H1 (cell line): ENCODE measurements around the gene PPARGC1A. TPM values are rescaled to one million over a fixed set of nuclear protein-coding genes. Genes with fewer than 3 reads are reported as not detected.

ENCODE experiments used
- CTCF ChIA-PET: fragments of 300-600 bp; sonication (Branson Sonifier 250); formaldehyde crosslinking; loops from one replicate; lab custom pipeline; 2021; ENCODE audit not compliant: partially characterized antibody; lab: Charles Lee
- POLR2A ChIA-PET: fragments of 300-600 bp; sonication (Branson Sonifier 250); formaldehyde crosslinking; loops from one replicate; lab custom pipeline; 2021; ENCODE audit warnings: inconsistent platforms; ENCODE audit not compliant: partially characterized antibody; lab: Charles Lee
- DNase-seq, 2 experiments: peaks; one replicate each; pipeline versions ENCODE4 v3.0.0 to v3.0.0-alpha.2; 2010 to 2022; ENCODE audit warnings: low spot score in 2 of 2, low read depth in 1 of 2, mixed read lengths in 1 of 2
- FAIRE-seq: peaks from 2 replicates; lab custom pipeline; 2011; peaks lifted over from hg19 to GRCh38; lab: Jason Lieb, UNC
- H2AFZ ChIP-seq: 2 replicates; pipeline ENCODE4 v1.8.1; 2012; ENCODE audit warnings: low read length, inconsistent platforms
- H2AK5ac ChIP-seq: 2 replicates; pipeline ENCODE4 v1.6.1; 2013; ENCODE audit warnings: low read depth, low read length
- H2BK120ac ChIP-seq: replicated peaks from 2 replicates; pipeline ENCODE3; 2013; ENCODE audit warnings: low read depth, low read length, inconsistent platforms
- H2BK12ac ChIP-seq: 2 replicates; pipeline ENCODE4 v1.6.1; 2013; ENCODE audit warnings: low read depth, low read length
- H2BK15ac ChIP-seq: 2 replicates; pipeline ENCODE4 v1.6.1; 2013; ENCODE audit warnings: low read length
- H2BK20ac ChIP-seq: 2 replicates; pipeline ENCODE4 v1.6.1; 2013; ENCODE audit warnings: low read length
- H2BK5ac ChIP-seq: 2 replicates; pipeline ENCODE4 v1.6.1; 2013; ENCODE audit warnings: low read depth, low read length
- H3K14ac ChIP-seq: 2 replicates; pipeline ENCODE4 v1.6.1; 2013; ENCODE audit warnings: inconsistent platforms; ENCODE audit not compliant: insufficient read length
- H3K18ac ChIP-seq: 2 replicates; pipeline ENCODE4 v1.6.1; 2013; ENCODE audit warnings: low read length; ENCODE audit errors: extremely low read depth
- H3K23ac ChIP-seq: 2 replicates; pipeline ENCODE4 v1.6.1; 2013; ENCODE audit warnings: inconsistent platforms; ENCODE audit not compliant: insufficient read length
- H3K23me2 ChIP-seq: 2 replicates; pipeline ENCODE4 v1.6.1; 2013; ENCODE audit warnings: low read depth, low read length
- H3K27ac ChIP-seq: 2 replicates; pipeline ENCODE4 v1.6.1; 2011; ENCODE audit warnings: low read depth, low read length, inconsistent platforms
- H3K27me3 ChIP-seq, 4 experiments: replicated peaks in 1 of 4; 1 replicate in 1 of 4; 2 replicates in 3 of 4; pipeline versions ENCODE4 v1.6.1 to v1.8.1; 2011 to 2013; ENCODE audit warnings: low read length in 3 of 4, mild to moderate bottlenecking in 3 of 4, inconsistent platforms in 2 of 4, mixed read lengths in 2 of 4, moderate library complexity in 1 of 4; ENCODE audit not compliant: control insufficient read depth in 3 of 4, insufficient read depth in 3 of 4; ENCODE audit errors: extremely low read depth in 1 of 4
- H3K36me3 ChIP-seq, 4 experiments: 2 replicates each; pipeline versions ENCODE4 v1.6.1 to v1.8.1; 2011 to 2013; ENCODE audit warnings: mild to moderate bottlenecking in 4 of 4, low read length in 3 of 4, moderate library complexity in 2 of 4, control low read depth in 1 of 4, inconsistent platforms in 1 of 4; ENCODE audit not compliant: insufficient read depth in 4 of 4, control insufficient read depth in 2 of 4
- H3K4ac ChIP-seq: replicated peaks from 2 replicates; pipeline ENCODE3; 2013; ENCODE audit warnings: low read length, low read depth, mixed read lengths, inconsistent platforms; ENCODE audit not compliant: insufficient read length
- H3K4me1 ChIP-seq, 4 experiments: replicated peaks in 1 of 4; 1 replicate in 1 of 4; 2 replicates in 3 of 4; pipeline versions ENCODE4 v1.6.1 to v1.8.1; 2011 to 2013; ENCODE audit warnings: low read length in 3 of 4, inconsistent platforms in 2 of 4, mixed read lengths in 1 of 4; ENCODE audit not compliant: insufficient read depth in 4 of 4, control insufficient read depth in 3 of 4
- H3K4me2 ChIP-seq, 2 experiments: 2 replicates each; pipeline versions ENCODE4 v1.6.1 to v1.8.1; 2011 to 2013; ENCODE audit warnings: low read depth in 2 of 2, low read length in 2 of 2, control low read depth in 1 of 2, inconsistent platforms in 1 of 2, mild to moderate bottlenecking in 1 of 2; ENCODE audit not compliant: insufficient read depth in 1 of 2
- H3K4me3 ChIP-seq, 4 experiments: fragments of 200-600, 300-600 bp in 1 of 4; sonication (generic), shearing (Covaris generic), sonication (Bioruptor Twin) in 1 of 4; 2 replicates each; pipeline versions ENCODE4 v1.5.1 to v1.8.1; 2011 to 2016; ENCODE audit warnings: low read length in 4 of 4, low read depth in 3 of 4, control low read depth in 2 of 4, inconsistent platforms in 2 of 4, mild to moderate bottlenecking in 2 of 4, mixed read lengths in 1 of 4, moderate library complexity in 1 of 4; ENCODE audit not compliant: insufficient read depth in 2 of 4; ENCODE audit errors: extremely low read depth in 1 of 4
- H3K56ac ChIP-seq: replicated peaks from 2 replicates; pipeline ENCODE3; 2013; ENCODE audit warnings: low read depth, mild to moderate bottlenecking, mixed read lengths, low read length, inconsistent platforms; ENCODE audit not compliant: insufficient read length
- H3K79me1 ChIP-seq: 2 replicates; pipeline ENCODE4 v1.6.1; 2013; ENCODE audit warnings: low read depth, low read length, control low read depth
- H3K79me2 ChIP-seq, 2 experiments: 2 replicates each; pipeline versions ENCODE4 v1.6.1 to v1.8.1; 2012 to 2013; ENCODE audit warnings: low read length in 2 of 2, mild to moderate bottlenecking in 2 of 2, inconsistent platforms in 1 of 2; ENCODE audit not compliant: insufficient read depth in 2 of 2, control insufficient read depth in 1 of 2
- H3K9ac ChIP-seq, 4 experiments: replicated peaks in 1 of 4; 1 replicate in 1 of 4; 2 replicates in 3 of 4; pipeline versions ENCODE4 v1.6.1 to v1.8.1; 2011 to 2013; ENCODE audit warnings: low read depth in 3 of 4, low read length in 3 of 4, control low read depth in 2 of 4, mild to moderate bottlenecking in 2 of 4, moderate library complexity in 2 of 4, inconsistent platforms in 1 of 4; ENCODE audit errors: extremely low read depth in 1 of 4
- H3K9me3 ChIP-seq, 2 experiments: 2 replicates each; pipeline versions ENCODE4 v1.6.1 to v1.8.1; 2012 to 2013; ENCODE audit warnings: mild to moderate bottlenecking in 2 of 2, moderate library complexity in 2 of 2, control low read depth in 1 of 2, inconsistent platforms in 1 of 2, low read depth in 1 of 2, low read length in 1 of 2, mixed read lengths in 1 of 2; ENCODE audit not compliant: insufficient read depth in 2 of 2
- H4K20me1 ChIP-seq, 2 experiments: replicated peaks in 1 of 2; 2 replicates each; pipeline versions ENCODE3 to v1.8.1; 2011 to 2013; ENCODE audit warnings: inconsistent platforms in 2 of 2, low read length in 2 of 2, mild to moderate bottlenecking in 1 of 2; ENCODE audit not compliant: insufficient read depth in 2 of 2, control insufficient read depth in 1 of 2
- H4K5ac ChIP-seq: 2 replicates; pipeline ENCODE4 v1.6.1; 2013; ENCODE audit warnings: low read length, low read depth, mixed read lengths, inconsistent platforms; ENCODE audit not compliant: insufficient read length
- H4K8ac ChIP-seq: 2 replicates; pipeline ENCODE4 v1.8.0; 2013; ENCODE audit warnings: mild to moderate bottlenecking, moderate library complexity, low read length, inconsistent platforms; ENCODE audit not compliant: insufficient read depth; ENCODE audit errors: extremely low read depth
- H4K91ac ChIP-seq: replicated peaks from 2 replicates; pipeline ENCODE3; 2013; ENCODE audit warnings: low read length, mixed read lengths, inconsistent platforms; ENCODE audit not compliant: insufficient read length
- CREB1 ChIP-seq: IDR thresholded peaks from 2 replicates; pipeline ENCODE4 v1.6.1; 2012; ENCODE audit warnings: inconsistent platforms
- SIX5 ChIP-seq: IDR thresholded peaks from 2 replicates; pipeline ENCODE4 v1.6.1; 2011; ENCODE audit warnings: mild to moderate bottlenecking, low read depth, low read length
- WGBS, 2 experiments: shearing (Covaris generic) in 1 of 2; methylation state at CpG; one replicate each; pipeline versions ENCODE4 v1.1.6 to v1.1.7; 2013 to 2015; ENCODE audit warnings: low lambda C conversion rate in 2 of 2, mixed read lengths in 2 of 2, inconsistent platforms in 1 of 2, low coverage in 1 of 2, missing lambda C conversion rate in 1 of 2; ENCODE audit not compliant: insufficient replicate concordance in 2 of 2, insufficient coverage in 1 of 2, insufficient read length in 1 of 2; ENCODE audit errors: extremely low coverage in 1 of 2, missing lambda C conversion rate in 1 of 2; 5-methylcytosine and 5-hydroxymethylcytosine counted together
- long read RNA-seq, 2 experiments: library from RNA in 1 of 2; library from capped mRNA in 1 of 2; stranded (forward); transcript quantifications; one replicate each; pipeline ENCODE4 v2.0.0, GENCODE V29; 2021; ENCODE audit warnings: inconsistent platforms in 1 of 2
- polyA minus RNA-seq, 3 experiments: library from RNA; depleted of rRNA, polyadenylated mRNA; stranded (reverse); fragments of >200 nt; gene quantifications; 1 replicate in 2 of 3; 2 replicates in 1 of 3; pipeline ENCODE4 v1.2.3, GENCODE V29; 2011
- polyA plus RNA-seq, 7 experiments: library from polyadenylated mRNA; depleted of rRNA in 3 of 7; stranded (reverse) in 5 of 7; unstranded in 2 of 7; fragments of >200 nt in 5 of 7; fragments of 200-250 nt in 2 of 7; gene quantifications; 1 replicate in 5 of 7; 2 replicates in 1 of 7; 4 replicates in 1 of 7; pipeline versions ENCODE4 v1.2.1 to v1.2.3, GENCODE V29; 2011 to 2013; ENCODE audit warnings: missing spikeins in 2 of 7, mixed read lengths in 2 of 7
- total RNA-seq: library from RNA; stranded (reverse); fragmentation: NEBNext Ultra II Directional; extraction: Animal tissue kit (Norgen Biotek cat#: 25700); gene quantifications from 2 replicates; pipeline ENCODE4 v1.2.1, GENCODE V29; 2021

PPARGC1A gene, protein sequence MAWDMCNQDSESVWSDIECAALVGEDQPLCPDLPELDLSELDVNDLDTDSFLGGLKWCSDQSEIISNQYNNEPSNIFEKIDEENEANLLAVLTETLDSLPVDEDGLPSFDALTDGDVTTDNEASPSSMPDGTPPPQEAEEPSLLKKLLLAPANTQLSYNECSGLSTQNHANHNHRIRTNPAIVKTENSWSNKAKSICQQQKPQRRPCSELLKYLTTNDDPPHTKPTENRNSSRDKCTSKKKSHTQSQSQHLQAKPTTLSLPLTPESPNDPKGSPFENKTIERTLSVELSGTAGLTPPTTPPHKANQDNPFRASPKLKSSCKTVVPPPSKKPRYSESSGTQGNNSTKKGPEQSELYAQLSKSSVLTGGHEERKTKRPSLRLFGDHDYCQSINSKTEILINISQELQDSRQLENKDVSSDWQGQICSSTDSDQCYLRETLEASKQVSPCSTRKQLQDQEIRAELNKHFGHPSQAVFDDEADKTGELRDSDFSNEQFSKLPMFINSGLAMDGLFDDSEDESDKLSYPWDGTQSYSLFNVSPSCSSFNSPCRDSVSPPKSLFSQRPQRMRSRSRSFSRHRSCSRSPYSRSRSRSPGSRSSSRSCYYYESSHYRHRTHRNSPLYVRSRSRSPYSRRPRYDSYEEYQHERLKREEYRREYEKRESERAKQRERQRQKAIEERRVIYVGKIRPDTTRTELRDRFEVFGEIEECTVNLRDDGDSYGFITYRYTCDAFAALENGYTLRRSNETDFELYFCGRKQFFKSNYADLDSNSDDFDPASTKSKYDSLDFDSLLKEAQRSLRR
- total RNA-seq (1.4 and 1.5 TPM in 2 replicates), polyA plus RNA-seq (2011; rRNA removed) (0.54 and 0.60 TPM in 2 replicates), polyA minus RNA-seq (2011; rRNA and poly(A)+ RNA removed) (4.8 and 7.0 TPM in 2 replicates)
- 0.88 TPM for polyA plus RNA-seq (2011; cell fraction: cytosol; rRNA removed)
- polyA plus RNA-seq (2011; cell fraction: nucleus; rRNA removed) = 1.2 TPM
- polyA plus RNA-seq (2012, experiment 1 of 2) = 0.33 to 0.79 TPM (median 0.48 TPM) in 4 replicates
- 0.03 TPM for polyA plus RNA-seq (2012, experiment 2 of 2)
- 1.1 TPM for polyA plus RNA-seq (2013, experiment 1 of 2)
- polyA plus RNA-seq (2013, experiment 2 of 2) = 0.94 TPM
- 1.1 TPM for polyA minus RNA-seq (2011; cell fraction: cytosol; rRNA and poly(A)+ RNA removed)
- polyA minus RNA-seq (2011; cell fraction: nucleus; rRNA and poly(A)+ RNA removed) = 9.7 TPM
- long read RNA-seq, experiment 1, partial matches to known transcripts = 1 of 2 reads
- long read RNA-seq, experiment 1, other reads (novel, unspliced or antisense) = 1 of 2 reads
- long read RNA-seq, experiment 2 = 0 reads

DNA sequence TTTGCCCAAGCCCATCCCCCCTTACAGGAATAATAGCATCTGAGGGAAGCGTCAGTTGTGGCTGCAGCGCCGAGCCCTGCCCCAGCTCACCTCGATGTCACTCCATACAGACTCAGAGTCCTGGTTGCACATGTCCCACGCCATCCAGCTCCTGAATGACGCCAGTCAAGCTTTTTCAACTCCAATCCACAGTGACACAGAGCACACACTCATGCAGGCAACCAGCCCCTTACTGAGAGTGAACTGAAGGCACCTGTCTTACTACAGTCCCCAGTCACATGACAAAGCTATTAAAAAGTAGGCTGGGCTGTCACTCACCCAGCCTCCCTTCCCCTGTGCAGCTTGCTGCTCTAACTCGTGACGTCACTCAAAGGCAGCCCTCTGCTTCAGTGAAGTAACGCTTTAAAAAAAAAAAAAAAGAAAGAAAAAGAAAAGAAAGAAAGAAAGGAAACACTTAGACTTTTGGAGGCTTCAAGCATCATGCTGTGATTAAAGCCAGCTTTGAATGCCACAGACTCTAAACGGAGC lies at the start of gene PPARGC1A:
PPARGC1A (minus strand) TSS at position 234 of the 528 bp plus-strand sequence; CDS start at position 144, 90 bp downstream.
- H3K36me3 ChIP-seq = no peaks in the 10 kb centered on the region
- no peak within 1 kb of the TSS for H3K4ac ChIP-seq
- no peak within 1 kb of the TSS; the same call in 1 of the 2 replicates for H2BK12ac ChIP-seq
- H3K27ac ChIP-seq = no peak within 1 kb of the TSS
- H2AK5ac ChIP-seq = no peak within 1 kb of the TSS; the same call in 1 of the 2 replicates
- no peaks in the 10 kb centered on the region; the same call in 1 of the 2 replicates for H3K23me2 ChIP-seq
- no peak within 1 kb of the TSS for H4K8ac ChIP-seq
- H3K79me1 ChIP-seq = no peaks in the 10 kb centered on the region
- peak within 1 kb of the TSS; percentile 54 for H3K4me2 ChIP-seq
- POLR2A ChIA-PET = interaction anchor here (0.7 to 1.6 kb wide), 2 partner anchors 9 to 11 kb away, joined by 3 to 4 read pairs; no protein-coding TSS in a partner anchor
- peak within 1 kb of the TSS; percentile 77 for H2AFZ ChIP-seq
- WGBS, 2 experiments = 29% methylated on average over 10 of the region's 10 CpGs; no CpG with 5 or more reads in 1 of the 2 experiments
- 0 out of 2 replicates have a peak within 1 kb of the TSS, but pooled peaks have one; percentile 44 for H2BK20ac ChIP-seq
- CTCF ChIA-PET = interaction anchor here (0.6 to 2.6 kb wide), 11 partner anchors 8 to 1668 kb away, joined by 3 to 8 read pairs (median 4); no protein-coding TSS in a partner anchor
- no peak within 1 kb of the TSS; the same call in 1 of the 2 replicates for H2BK5ac ChIP-seq
- no peak within 1 kb of the TSS for H3K9ac ChIP-seq
- DNase-seq (no peak), FAIRE-seq (no peak)
- H3K4me3 ChIP-seq = peak within 1 kb of the TSS in 2 of 4 experiments; percentile 9 to 36; a peak in 5 of 8 replicates
- H3K27me3 ChIP-seq = peaks cover 0 to 10% (median 3%) of the 10 kb centered on the region in 4 experiments; a peak in 3 of 7 replicates
- H3K23ac ChIP-seq = no peak within 1 kb of the TSS
- no peak within 1 kb of the TSS for H2BK15ac ChIP-seq
- H4K5ac ChIP-seq = no peak within 1 kb of the TSS
- no peak within 1 kb of the TSS for H2BK120ac ChIP-seq
- no peaks in the 10 kb centered on the region for H3K79me2 ChIP-seq
- TF ChIP-seq CREB1 = 0 out of 2 replicates have a peak, but pooled peaks have one; percentile 49
- no peak for TF ChIP-seq SIX5
- H4K20me1 ChIP-seq = no peaks in the 10 kb centered on the region
- no peak within 1 kb of the TSS for H3K18ac ChIP-seq
- no peak within 1 kb of the TSS for H3K56ac ChIP-seq
- H3K14ac ChIP-seq = no peak within 1 kb of the TSS
- H3K4me1 ChIP-seq = peaks cover 12 to 22% (median 17%) of the 10 kb centered on the region in 4 experiments
- H3K9me3 ChIP-seq = no peaks in the 10 kb centered on the region
- no peak within 1 kb of the TSS for H4K91ac ChIP-seq
